Measurements from ENCODE around the gene CASP4.

DNA sequence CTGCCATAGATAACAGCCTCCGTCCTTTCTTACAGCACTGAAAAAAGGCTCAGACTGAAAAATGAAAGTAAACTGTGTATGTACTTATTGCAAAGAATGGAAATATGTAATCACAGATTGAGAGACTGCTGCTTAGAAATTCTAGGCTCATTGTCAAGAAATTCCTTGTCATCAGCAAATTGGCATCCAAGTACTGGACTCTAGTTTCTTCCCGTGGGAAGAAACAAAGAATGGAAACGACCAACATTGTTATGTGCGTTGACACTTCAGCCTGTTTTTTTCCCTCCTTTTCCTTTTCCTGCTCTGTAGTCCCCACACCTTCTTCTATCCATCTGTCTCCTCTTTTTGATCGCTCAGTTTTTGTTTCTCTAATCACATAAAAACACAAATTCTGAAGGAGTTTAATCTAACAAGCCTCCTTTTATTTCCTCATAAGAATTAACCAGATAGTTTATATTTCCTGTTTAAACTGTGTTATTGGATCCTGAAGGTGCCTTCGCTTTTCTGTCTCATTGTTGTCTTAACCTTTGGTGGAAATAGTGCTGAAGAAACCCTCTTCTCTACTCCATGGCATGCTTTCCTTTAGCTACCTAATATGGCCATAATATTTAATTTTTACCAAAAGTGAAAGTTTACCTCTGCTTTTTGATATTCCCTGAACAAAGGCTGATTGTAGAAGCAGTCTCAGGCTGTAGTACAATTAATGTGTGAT lies 50.1 kb downstream of the CASP4 start:
- TF ChIP-seq ZNF274 (IDR thresholded peaks at IDR 0.05; ENCODE audit: low read depth, low read length) (no peak), SUZ12 (IDR thresholded peaks at IDR 0.05; ENCODE audit: extremely low read depth, insufficient read depth, insufficient read length) (no peak)
